Left lobe of liver (tissue), 2 donors: Measurements from ENCODE around the gene TLR10. TPM values are rescaled to one million over a fixed set of nuclear protein-coding genes. Genes with fewer than 3 reads are reported as not detected.
"Not testable (repeated sequence)": the region's sequence is repeated elsewhere in the genome, so short reads cannot be mapped to it uniquely, and the experiment has no call there.

Source experiments
- ATAC-seq: fragments of 200-7000 bp; cut with Tn5 transposase; one replicate; pipeline ENCODE4 v1.9.1; 2020; ENCODE audit warnings: mild to moderate bottlenecking, moderate library complexity
- DNase-seq: peaks from one replicate; pipeline ENCODE4 v3.0.0-alpha.2; 2020; ENCODE audit warnings: low spot score
- total RNA-seq: library from RNA; stranded (reverse); gene quantifications from one replicate; pipeline ENCODE4 v1.2.1, GENCODE V29; 2021
- donor health status: DM: no; HTN: no; CAD: no; lungs with moderate emphysema.
- donor health status: DM: no; HTN: yes; CAD: no.

Gene TLR10, protein sequence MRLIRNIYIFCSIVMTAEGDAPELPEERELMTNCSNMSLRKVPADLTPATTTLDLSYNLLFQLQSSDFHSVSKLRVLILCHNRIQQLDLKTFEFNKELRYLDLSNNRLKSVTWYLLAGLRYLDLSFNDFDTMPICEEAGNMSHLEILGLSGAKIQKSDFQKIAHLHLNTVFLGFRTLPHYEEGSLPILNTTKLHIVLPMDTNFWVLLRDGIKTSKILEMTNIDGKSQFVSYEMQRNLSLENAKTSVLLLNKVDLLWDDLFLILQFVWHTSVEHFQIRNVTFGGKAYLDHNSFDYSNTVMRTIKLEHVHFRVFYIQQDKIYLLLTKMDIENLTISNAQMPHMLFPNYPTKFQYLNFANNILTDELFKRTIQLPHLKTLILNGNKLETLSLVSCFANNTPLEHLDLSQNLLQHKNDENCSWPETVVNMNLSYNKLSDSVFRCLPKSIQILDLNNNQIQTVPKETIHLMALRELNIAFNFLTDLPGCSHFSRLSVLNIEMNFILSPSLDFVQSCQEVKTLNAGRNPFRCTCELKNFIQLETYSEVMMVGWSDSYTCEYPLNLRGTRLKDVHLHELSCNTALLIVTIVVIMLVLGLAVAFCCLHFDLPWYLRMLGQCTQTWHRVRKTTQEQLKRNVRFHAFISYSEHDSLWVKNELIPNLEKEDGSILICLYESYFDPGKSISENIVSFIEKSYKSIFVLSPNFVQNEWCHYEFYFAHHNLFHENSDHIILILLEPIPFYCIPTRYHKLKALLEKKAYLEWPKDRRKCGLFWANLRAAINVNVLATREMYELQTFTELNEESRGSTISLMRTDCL
- 0.08 TPM for total RNA-seq

DNA sequence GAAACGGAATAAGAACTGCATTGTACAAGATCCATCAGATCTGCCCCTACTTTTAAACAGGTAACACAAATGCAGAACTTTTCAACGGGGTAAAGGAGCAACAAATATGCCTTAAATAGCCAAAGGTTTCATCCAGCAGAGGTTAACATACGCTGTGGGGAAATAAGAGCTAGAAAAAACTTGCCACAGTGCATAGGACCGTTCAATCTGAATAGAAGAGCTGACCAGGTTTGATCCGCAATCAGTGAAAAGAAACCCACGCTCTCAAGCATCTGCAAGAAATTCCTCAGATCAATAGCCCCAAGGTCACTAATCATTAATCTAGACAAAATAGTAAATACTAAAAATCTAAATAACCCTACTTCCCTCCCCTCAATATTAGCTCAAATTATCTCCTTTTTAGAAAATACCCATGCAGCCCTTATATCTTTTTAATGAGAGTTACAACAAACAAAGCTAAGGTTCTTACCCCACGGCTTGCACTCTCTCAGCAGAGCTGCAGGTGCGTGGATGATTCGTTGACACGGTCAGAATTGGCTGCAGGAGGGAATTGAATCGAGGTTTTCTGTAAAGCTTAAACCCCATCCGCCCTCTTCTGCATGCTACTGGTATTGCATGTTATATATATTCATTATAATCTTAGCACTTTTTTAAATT lies at the start of gene TLR10:
TSS of gene TLR10 (minus strand) at position 539 of the 657 bp plus-strand sequence. CDS start 7,400 bp downstream, outside the sequence.
- no peak for DNase-seq
- peak; percentile 92 for ATAC-seq

DNA sequence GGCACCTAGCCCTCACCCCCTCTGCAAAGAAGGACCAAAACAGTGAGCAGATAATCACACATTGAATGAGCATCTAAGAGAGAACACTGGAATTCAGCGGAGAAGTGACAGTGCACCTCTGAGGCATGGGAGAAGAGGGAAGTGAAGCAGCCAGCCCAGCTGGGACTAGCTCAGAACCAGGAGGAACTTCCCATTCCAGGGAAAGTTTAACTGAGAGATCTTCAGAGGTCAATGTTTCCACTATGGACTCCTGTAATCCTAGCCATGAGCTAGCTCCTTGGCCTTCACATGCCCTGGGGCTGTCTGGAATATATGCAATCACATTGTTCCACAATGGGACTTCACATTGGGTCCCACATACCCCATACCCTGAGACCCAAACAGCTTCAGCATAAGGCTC lies 49.4 kb upstream of the TLR10 start:
- DNase-seq (no peak), ATAC-seq (no peak)

DNA sequence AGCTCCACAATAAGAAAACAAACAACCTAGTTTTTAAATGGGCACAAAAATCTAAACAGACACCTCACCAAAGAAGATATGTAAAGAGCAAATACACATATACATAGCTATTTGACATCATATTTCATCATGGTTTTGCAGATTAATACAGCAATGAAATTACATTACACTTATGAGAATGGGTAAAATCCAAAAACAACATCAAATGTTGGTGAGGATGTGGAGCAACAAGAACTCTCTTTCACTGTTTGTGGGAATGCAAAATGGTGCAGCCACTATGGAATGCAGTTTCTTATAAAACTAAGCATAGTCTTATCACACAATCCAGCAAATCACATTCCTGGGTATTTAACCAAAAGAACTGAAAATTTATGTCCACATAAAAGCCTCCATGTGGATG lies 48.9 kb upstream of the TLR10 start:
- DNase-seq (no peak), ATAC-seq (no peak)

DNA sequence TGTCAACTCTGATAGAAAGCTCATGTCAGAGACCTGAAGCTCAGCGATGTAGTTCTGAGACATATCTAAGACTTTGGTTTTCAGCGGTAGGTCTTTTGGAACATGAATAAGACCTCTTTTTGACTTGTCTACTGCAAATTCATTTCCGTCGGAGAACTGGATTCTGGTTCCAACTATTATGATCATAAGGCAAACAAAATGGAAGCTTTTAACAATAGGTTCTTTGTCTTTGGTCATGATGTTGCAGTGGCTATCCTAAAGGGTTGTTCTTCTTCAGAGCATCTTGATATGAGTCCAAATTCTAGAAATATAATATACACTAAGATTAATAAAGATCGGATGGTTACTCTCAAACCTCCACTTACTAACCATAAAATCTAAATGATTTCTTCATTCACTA lies 46.4 kb upstream of the TLR10 start:
- no peak for ATAC-seq
- no peak for DNase-seq

- ATAC-seq (no peak), DNase-seq (no peak)
These were observed 41.0 kb upstream of the TLR10 start for GRCh38 chr4:38823766-38824165.

DNA sequence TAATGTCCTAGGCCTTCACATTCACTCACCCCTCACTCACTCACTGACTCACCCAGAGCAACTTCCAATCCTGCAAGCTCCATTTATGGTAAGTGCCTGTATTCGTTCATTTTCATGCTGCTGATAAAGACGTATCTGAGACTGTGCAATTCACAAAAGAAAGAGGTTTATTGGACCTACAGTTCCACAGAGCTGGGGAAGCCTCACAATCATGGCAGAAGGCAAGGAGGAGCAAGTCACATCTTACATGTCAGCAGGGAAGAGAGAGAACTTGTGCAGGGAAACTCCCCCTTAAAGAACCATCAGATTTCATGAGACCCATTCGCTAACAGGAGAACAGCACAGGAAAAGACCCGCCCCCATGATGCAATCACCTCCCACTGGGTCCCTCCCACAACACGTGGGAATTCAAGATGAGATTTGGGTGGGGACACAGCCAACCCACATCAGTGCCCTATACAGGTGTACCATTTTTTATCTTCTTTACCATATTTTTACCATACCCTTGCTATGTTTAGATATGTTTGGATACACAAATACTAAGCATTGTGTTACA lies 40.0 kb upstream of the TLR10 start:
- DNase-seq (no peak), ATAC-seq (no peak)

DNA sequence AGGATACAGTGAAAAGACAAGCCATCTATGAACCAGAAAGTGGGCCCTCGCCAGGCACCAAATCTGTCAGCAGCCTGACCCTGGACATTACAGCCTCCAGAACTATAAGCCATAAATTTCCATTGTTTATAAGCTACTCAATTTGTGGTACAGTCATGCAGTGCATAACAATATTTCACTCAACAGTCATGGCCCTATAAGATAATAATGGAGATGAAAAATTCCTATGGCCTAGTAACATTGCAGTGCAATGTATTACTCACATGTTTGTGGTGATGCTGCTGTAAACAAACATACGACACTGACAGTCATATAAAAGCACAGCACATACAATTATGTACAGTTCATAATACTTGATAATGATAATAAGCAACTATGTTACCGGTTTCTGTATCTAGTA lies 38.9 kb upstream of the TLR10 start:
- ATAC-seq: no peak
- DNase-seq: no peak

- DNase-seq (no peak), ATAC-seq (no peak)
These were observed 37.7 kb upstream of the TLR10 start for GRCh38 chr4:38820329-38821061.

DNA sequence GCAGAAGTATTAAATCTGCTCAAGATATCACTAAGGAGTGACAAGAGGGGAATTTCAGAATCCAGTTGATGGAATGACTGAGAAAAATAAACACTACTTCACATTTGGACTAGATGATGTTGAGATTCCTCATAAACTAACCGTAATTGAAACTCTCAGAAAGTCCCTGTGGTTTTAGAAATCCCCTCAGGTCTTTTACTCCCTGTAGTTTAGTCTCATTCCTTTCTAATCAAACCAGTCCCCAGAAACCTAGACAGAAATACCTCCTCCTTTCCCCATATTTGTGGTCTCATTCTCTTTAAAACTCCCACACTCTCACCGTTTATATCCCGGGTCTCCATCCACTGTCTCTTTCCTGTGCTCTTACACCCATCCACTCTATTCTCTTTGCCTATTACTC lies 36.8 kb upstream of the TLR10 start:
- no peak for ATAC-seq
- DNase-seq: no peak

DNA sequence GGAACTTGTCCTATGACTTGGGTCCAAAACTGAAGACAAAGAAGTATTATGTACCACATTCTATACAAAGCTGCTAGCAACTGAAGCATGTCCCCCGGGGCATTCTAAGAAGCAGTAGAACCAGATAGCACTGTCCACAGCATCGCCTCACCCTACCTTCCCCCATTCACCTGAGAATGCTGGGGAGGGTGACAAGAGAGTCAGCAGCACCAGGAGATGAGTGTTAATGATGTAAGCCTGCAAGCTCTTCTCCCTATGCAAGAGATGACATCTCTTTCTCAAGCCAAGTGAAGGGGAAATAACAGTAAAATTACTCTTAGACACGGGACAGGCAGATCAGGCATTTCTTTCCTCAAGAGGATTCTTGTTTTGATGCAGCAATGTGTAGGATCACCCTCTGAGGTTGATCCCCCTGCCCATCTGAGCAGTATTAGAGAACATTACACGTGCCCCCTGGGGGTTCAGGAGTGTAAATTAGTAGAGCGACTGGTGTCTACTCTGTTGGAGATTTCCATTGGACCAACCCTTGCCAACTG lies 35.7 kb upstream of the TLR10 start:
- DNase-seq (no peak), ATAC-seq (no peak)

- DNase-seq: no peak
- ATAC-seq: peak; percentile 49
These were observed 33.3 kb upstream of the TLR10 start for GRCh38 chr4:38815885-38816782.

- DNase-seq: no peak
- no peak for ATAC-seq
These were observed 31.6 kb upstream of the TLR10 start for GRCh38 chr4:38814386-38814785.

- ATAC-seq: no peak
These were observed 28.5 kb upstream of the TLR10 start for GRCh38 chr4:38811297-38811696.

DNA sequence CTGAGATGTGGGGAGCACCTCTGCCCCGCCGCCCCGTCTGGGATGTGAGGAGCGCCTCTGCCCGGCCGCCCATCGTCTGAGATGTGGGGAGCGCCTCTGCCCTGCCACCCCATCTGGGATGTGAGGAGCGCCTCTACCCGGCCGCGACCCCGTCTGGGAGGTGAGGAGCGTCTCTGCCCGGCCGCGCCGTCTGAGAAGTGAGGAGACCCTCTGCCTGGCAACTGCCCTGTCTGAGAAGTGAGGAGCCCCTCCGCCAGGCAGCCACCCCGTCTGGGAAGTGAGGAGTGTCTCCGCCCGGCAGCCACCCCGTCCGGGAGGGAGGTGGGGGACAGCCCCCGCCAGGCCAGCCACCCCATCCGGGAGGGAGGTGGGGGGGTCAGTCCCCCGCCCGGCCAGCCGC lies 24.7 kb upstream of the TLR10 start:
- ATAC-seq, DNase-seq: not testable (repeated sequence)

More at GRCh38 chr4:38811297-38811696, 28.5 kb upstream of the TLR10 start:
- DNase-seq: no peak

GRCh38 chr4:38806251-38806650 lies 23.5 kb upstream of the TLR10 start:
- not testable (repeated sequence) for DNase-seq, ATAC-seq

GRCh38 chr4:38805530-38806145 lies 22.8 kb upstream of the TLR10 start:
- DNase-seq (no peak), ATAC-seq (peak; percentile 33)

GRCh38 chr4:38804654-38805295 lies 22.0 kb upstream of the TLR10 start, which contains the start of gene TLR1:
TLR1 (minus strand) TSS chr4:38804791; CDS start chr4:38798831, 5,960 bp downstream.
- ATAC-seq: peak; percentile 84
- no peak for DNase-seq
